Calu3 (cell line): Measurements from ENCODE around the gene CA9. TPM values are rescaled to one million over a fixed set of nuclear protein-coding genes. Genes with fewer than 3 reads are reported as not detected.
A peak's percentile ranks its signal among the peaks of the same experiment; 100 is the strongest.
"Not testable (repeated sequence)": the region's sequence is repeated elsewhere in the genome, so short reads cannot be mapped to it uniquely, and the experiment has no call there.

ENCODE experiments used
- BruUV-seq: library from RNA; stranded (reverse); fragments of 400-500 nt; replicated peaks from 2 replicates; lab custom pipeline; 2021; lab: Mats Ljungman, UMichigan
- CTCF ChIA-PET: fragments of 300-600 bp; sonication (Branson Sonifier 250); formaldehyde crosslinking; loops from one replicate; lab custom pipeline; 2022; ENCODE audit warnings: antibody characterized with exemption; lab: Charles Lee
- DNase-seq: peaks from one replicate; pipeline ENCODE4 v3.0.0; 2022
- H3K27ac Mint-ChIP-seq: one replicate; pipeline ENCODE4 v1.8.0; 2022; ENCODE audit warnings: mixed read lengths; ENCODE audit not compliant: unreplicated experiment
- H3K27me3 Mint-ChIP-seq: one replicate; pipeline ENCODE4 v1.8.0; 2022; ENCODE audit warnings: mixed read lengths; ENCODE audit not compliant: unreplicated experiment
- H3K36me3 Mint-ChIP-seq: one replicate; pipeline ENCODE4 v1.8.0; 2022; ENCODE audit warnings: mild to moderate bottlenecking, moderate library complexity, mixed read lengths; ENCODE audit not compliant: insufficient read depth, unreplicated experiment
- H3K4me1 Mint-ChIP-seq: one replicate; pipeline ENCODE4 v1.8.0; 2022; ENCODE audit warnings: mild to moderate bottlenecking, low read depth, mixed read lengths; ENCODE audit not compliant: unreplicated experiment
- H3K4me3 Mint-ChIP-seq: one replicate; pipeline ENCODE4 v1.8.0; 2022; ENCODE audit warnings: mild to moderate bottlenecking, low read depth, moderate library complexity, mixed read lengths; ENCODE audit not compliant: unreplicated experiment
- H3K9me3 Mint-ChIP-seq: one replicate; pipeline ENCODE4 v1.8.0; 2022; ENCODE audit warnings: low read depth, mixed read lengths; ENCODE audit not compliant: unreplicated experiment
- intact Hi-C: fragments of 100-400 bp; cut with micrococcal nuclease; formaldehyde crosslinking; loops from one replicate; pipeline ENCODE4 v1.10.0; 2022; ENCODE audit not compliant: unreplicated experiment
- total RNA-seq: library from RNA; stranded (reverse); gene quantifications from 2 replicates; pipeline ENCODE4 v1.2.3, GENCODE V29; 2022
- TF ChIP-seq, protein P1 (sequence below): fragments of 200-600 bp; IDR thresholded peaks from one replicate; pipeline ENCODE4 v1.8.0; 2022; ENCODE audit warnings: antibody characterized with exemption; ENCODE audit not compliant: unreplicated experiment

Gene CA9
- total RNA-seq, 1 experiment from 2014 or later: 0.64 TPM

DNA sequence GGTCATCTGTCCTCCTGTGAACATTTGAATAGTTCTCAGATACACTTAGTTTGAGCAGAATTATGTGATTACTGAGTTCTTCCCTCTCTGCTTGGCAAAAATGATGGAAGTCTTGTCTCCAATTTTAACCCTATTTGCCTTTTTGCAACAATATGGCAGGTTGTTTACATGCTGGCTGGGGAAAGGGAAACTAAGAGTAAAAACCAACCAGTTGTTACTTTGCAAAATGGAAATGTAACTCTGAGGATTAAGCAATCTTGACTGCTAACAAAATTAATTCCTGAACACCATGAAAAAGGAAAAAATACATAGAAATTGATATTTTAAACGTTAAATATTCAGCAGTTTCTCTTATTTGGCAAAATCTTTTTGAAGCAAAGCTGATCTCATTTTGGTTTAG, 34.1 kb upstream of the CA9 start:
- Mint-ChIP-seq H3K27me3 (peaks cover 20% of the 10 kb centered on the region), H3K4me1 (no peaks in the 10 kb centered on the region), H3K4me3 (no peak overlapping the region), H3K9me3 (peaks cover 2% of the 10 kb centered on the region), H3K36me3 (peaks cover 5% of the 10 kb centered on the region), H3K27ac (no peak overlapping the region)
- TF ChIP-seq, protein P1, sequence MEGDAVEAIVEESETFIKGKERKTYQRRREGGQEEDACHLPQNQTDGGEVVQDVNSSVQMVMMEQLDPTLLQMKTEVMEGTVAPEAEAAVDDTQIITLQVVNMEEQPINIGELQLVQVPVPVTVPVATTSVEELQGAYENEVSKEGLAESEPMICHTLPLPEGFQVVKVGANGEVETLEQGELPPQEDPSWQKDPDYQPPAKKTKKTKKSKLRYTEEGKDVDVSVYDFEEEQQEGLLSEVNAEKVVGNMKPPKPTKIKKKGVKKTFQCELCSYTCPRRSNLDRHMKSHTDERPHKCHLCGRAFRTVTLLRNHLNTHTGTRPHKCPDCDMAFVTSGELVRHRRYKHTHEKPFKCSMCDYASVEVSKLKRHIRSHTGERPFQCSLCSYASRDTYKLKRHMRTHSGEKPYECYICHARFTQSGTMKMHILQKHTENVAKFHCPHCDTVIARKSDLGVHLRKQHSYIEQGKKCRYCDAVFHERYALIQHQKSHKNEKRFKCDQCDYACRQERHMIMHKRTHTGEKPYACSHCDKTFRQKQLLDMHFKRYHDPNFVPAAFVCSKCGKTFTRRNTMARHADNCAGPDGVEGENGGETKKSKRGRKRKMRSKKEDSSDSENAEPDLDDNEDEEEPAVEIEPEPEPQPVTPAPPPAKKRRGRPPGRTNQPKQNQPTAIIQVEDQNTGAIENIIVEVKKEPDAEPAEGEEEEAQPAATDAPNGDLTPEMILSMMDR: no peak
- BruUV-seq: no TSS peak
- intact Hi-C loops: no loop called here
- CTCF ChIA-PET: no interaction called here
- DNase-seq: no peak

DNA sequence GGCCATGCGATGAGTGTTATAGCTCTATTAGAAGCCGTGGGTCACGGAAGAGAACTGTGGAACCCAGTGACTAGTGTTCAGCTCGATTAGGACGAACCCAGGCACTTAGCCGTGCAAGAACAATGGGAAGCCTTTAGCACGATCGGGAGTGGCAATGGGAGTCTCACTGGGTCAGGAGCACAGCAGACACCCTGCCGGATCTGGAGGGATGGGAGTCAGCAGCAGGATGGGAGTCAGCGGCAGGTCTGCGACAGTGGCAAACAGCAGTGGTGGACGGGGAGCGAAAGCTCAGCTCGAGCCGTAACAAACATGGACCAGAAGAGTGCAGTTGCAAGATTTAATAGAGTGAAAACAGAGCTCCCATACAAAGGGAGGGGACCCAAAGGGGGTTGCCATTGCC, 33.3 kb upstream of the CA9 start:
- peaks cover 20% of the 10 kb centered on the region for H3K27me3 Mint-ChIP-seq
- intact Hi-C loops, DNase-seq, H3K36me3 Mint-ChIP-seq, CTCF ChIA-PET, H3K9me3 Mint-ChIP-seq, H3K27ac Mint-ChIP-seq, H3K4me3 Mint-ChIP-seq, BruUV-seq, H3K4me1 Mint-ChIP-seq: not testable (repeated sequence)

DNA sequence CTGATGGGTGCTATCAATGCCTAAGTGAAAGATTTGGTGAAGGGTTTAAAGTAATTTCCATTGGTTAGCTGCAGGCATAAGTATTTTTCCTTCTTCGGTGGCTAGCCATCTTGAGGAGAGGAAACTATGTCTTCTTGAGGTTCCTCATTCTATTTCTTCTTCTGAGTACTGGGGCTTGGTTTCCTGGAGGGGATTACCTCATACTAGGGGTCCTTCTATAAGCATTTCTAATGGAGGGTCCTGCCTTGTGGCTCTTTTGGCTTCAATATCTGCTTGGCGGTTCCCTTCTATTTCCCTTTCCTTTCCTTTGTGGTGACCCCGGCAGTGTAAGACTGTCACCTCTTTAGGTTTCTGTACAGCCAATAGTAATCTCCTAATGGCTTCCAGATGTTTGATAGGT, 32.2 kb upstream of the CA9 start:
- H3K27ac Mint-ChIP-seq, BruUV-seq, H3K9me3 Mint-ChIP-seq, intact Hi-C loops, DNase-seq, CTCF ChIA-PET, H3K4me3 Mint-ChIP-seq, H3K4me1 Mint-ChIP-seq: not testable (repeated sequence)
- H3K36me3 Mint-ChIP-seq: peaks cover 11% of the 10 kb centered on the region
- H3K27me3 Mint-ChIP-seq: peaks cover 19% of the 10 kb centered on the region

DNA sequence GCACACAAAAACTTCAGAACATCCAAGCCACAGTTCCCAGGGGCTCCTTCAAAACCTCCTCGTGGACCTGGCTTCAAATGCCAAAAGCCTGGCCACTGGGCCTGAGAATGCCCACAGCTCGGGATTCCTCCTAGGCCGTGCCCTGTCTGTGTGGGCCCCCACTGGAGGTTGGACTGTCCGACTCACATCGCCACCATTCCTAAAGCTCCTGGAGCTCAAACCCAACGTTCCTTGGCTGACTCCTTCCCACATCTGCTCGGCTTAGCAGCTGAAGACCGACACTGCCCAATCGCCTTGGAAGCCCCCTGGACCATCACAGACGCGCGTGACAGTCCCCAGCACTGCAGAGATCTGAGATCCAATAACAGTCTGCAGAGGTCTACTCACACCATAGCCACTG, 30.7 kb upstream of the CA9 start:
- H3K27ac Mint-ChIP-seq: no peak overlapping the region
- H3K36me3 Mint-ChIP-seq: peaks cover 17% of the 10 kb centered on the region
- H3K27me3 Mint-ChIP-seq: peaks cover 15% of the 10 kb centered on the region
- TF ChIP-seq, protein P1: no peak
- no TSS peak for BruUV-seq
- CTCF ChIA-PET: no interaction called here
- H3K9me3 Mint-ChIP-seq: peaks cover 2% of the 10 kb centered on the region
- intact Hi-C loops: no loop called here
- peaks cover 7% of the 10 kb centered on the region for H3K4me1 Mint-ChIP-seq
- DNase-seq: no peak
- H3K4me3 Mint-ChIP-seq: no peak overlapping the region

DNA sequence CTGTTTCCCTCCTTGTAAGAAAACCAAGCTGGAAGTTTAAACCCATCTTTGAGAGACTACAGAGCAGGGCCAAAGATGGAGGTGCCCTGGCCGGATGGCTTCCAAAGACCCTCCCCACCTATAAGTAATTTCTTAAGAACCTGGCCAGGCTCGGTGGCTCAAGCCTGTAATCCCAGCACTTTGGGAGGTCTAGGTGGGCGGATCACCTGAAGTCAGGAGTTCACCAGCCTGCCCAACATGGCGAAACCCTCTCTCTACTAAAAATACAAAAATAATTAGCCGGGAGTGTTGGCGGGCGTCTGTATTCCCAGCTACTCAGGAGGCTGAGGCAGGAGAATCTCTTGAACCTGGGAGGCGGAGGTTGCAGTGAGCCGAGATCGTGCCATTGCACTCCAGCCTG, 28.0 kb upstream of the CA9 start:
- CTCF ChIA-PET: interaction anchor here (1.2 to 1.6 kb wide), 7 partner anchors 11 to 144 kb away, joined by 3 to 7 read pairs (median 5); partner anchors contain the start of genes CCDC107, CREB3, RMRP and TLN1
- Mint-ChIP-seq H3K27ac (peak overlapping the region; percentile 89), H3K36me3 (peaks cover 12% of the 10 kb centered on the region), H3K4me1 (peaks cover 12% of the 10 kb centered on the region), H3K4me3 (peak overlapping the region; percentile 84), H3K27me3 (peaks cover 22% of the 10 kb centered on the region)
- DNase-seq, BruUV-seq, intact Hi-C loops, H3K9me3 Mint-ChIP-seq: not testable (repeated sequence)

DNA sequence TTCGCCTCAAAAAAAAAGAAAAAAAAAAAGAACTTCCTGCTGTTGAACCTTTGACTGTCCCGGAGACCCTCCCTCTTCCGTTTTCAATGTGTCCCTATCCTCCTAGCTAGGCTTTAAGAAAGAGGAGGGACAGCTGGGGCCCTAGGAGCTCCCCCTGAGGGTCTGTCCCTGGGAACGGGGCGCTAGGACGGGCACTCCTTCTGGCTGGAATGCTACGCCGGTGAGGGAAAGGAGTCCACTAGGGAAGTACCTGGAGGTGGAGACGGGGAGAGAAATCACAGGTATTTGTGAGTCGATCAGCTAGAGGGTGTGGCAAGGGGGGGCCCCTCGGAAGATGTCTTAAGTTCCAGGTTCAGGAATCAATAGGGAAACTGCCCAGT, 27.6 kb upstream of the CA9 start:
- intact Hi-C loops: no loop called here
- Mint-ChIP-seq H3K9me3 (no peaks in the 10 kb centered on the region), H3K4me1 (peaks cover 12% of the 10 kb centered on the region), H3K36me3 (peaks cover 12% of the 10 kb centered on the region), H3K27ac (peak overlapping the region; percentile 89), H3K4me3 (peak overlapping the region; percentile 84), H3K27me3 (peaks cover 22% of the 10 kb centered on the region)
- TF ChIP-seq, protein P1: no peak
- CTCF ChIA-PET: interaction anchor here (1.0 to 1.6 kb wide), 8 partner anchors 12 to 144 kb away, joined by 3 to 7 read pairs (median 5); partner anchors contain the start of genes CCDC107, CREB3, RMRP and TLN1
- BruUV-seq: no TSS peak
- peak; percentile 57 for DNase-seq
